Measurements from ENCODE around the gene ARMC9. TPM values are rescaled to one million over a fixed set of nuclear protein-coding genes. Genes with fewer than 3 reads are reported as not detected.

ARMC9 gene
- total RNA-seq, 2 donors from 2014 or later, result 41.7 to 51.5 TPM

- H3K9me3 Mint-ChIP-seq, result no peaks in the 10 kb centered on the region
- H3K4me1 ChIP-seq (ENCODE audit: control insufficient read depth, insufficient read depth, low read length), result no peaks in the 10 kb centered on the region
- no peak for TF ChIP-seq CTCF (conservative IDR thresholded peaks at IDR 0.05)
- no peak overlapping the region for H3K27ac ChIP-seq (ENCODE audit: low read depth, low read length)
- H3K4me3 ChIP-seq (ENCODE audit: low read length), result no peak overlapping the region
- WGBS, 2 experiments (ENCODE audit: insufficient coverage in 1 of 2, insufficient read length in 1 of 2), result 95 to 96% methylated on average over 25 to 28 of the region's 28 CpGs
- H3K27ac Mint-ChIP-seq, result no peak overlapping the region
- peak overlapping the region; percentile 70 for H3K4me3 Mint-ChIP-seq
- H3K36me3 ChIP-seq (ENCODE audit: control insufficient read depth, insufficient read depth, low read length), result no peaks in the 10 kb centered on the region
- H3K9me3 ChIP-seq (ENCODE audit: control insufficient read depth, low read length), result no peaks in the 10 kb centered on the region
- H3K27me3 Mint-ChIP-seq (ENCODE audit: insufficient read depth), result no peaks in the 10 kb centered on the region
- H3K4me1 Mint-ChIP-seq, result peaks cover 39% of the 10 kb centered on the region
- peaks cover 11% of the 10 kb centered on the region for H3K27me3 ChIP-seq (ENCODE audit: control insufficient read depth, insufficient read depth, low read length, poor library complexity, severe bottlenecking)
- H3K36me3 Mint-ChIP-seq (ENCODE audit: low read depth), result peaks cover 8% of the 10 kb centered on the region
- no peak overlapping the region for H3K9ac ChIP-seq (ENCODE audit: extremely low read depth, low read length, poor library complexity, severe bottlenecking)
- no peak for DNase-seq
Observed at GRCh38 chr2:231397928-231398294, 199.5 kb downstream of the ARMC9 start.

DNA sequence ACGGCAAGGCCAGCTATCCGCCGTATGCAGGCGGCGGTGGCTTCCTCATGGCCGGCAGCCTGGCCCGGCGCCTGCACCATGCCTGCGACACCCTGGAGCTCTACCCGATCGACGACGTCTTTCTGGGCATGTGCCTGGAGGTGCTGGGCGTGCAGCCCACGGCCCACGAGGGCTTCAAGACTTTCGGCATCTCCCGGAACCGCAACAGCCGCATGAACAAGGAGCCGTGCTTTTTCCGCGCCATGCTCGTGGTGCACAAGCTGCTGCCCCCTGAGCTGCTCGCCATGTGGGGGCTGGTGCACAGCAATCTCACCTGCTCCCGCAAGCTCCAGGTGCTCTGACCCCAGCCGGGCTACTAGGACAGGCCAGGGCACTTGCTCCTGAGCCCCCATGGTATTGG lies 200.2 kb downstream of the ARMC9 start:
- no peak overlapping the region for H3K9ac ChIP-seq (ENCODE audit: extremely low read depth, low read length, poor library complexity, severe bottlenecking)
- peaks cover 11% of the 10 kb centered on the region for H3K27me3 ChIP-seq (ENCODE audit: control insufficient read depth, insufficient read depth, low read length, poor library complexity, severe bottlenecking)
- no peaks in the 10 kb centered on the region for H3K27me3 Mint-ChIP-seq (ENCODE audit: insufficient read depth)
- TF ChIP-seq CTCF (conservative IDR thresholded peaks at IDR 0.05), result no peak
- no peak overlapping the region for H3K4me3 Mint-ChIP-seq
- peaks cover 39% of the 10 kb centered on the region for H3K4me1 Mint-ChIP-seq
- no peak overlapping the region for H3K27ac ChIP-seq (ENCODE audit: low read depth, low read length)
- no peaks in the 10 kb centered on the region for H3K9me3 ChIP-seq (ENCODE audit: control insufficient read depth, low read length)
- no peaks in the 10 kb centered on the region for H3K4me1 ChIP-seq (ENCODE audit: control insufficient read depth, insufficient read depth, low read length)
- no peak overlapping the region for H3K4me3 ChIP-seq (ENCODE audit: low read length)
- peaks cover 8% of the 10 kb centered on the region for H3K36me3 Mint-ChIP-seq (ENCODE audit: low read depth)
- 95 to 97% methylated on average over 17 to 27 of the region's 27 CpGs for WGBS, 2 experiments (ENCODE audit: insufficient coverage in 1 of 2, insufficient read length in 1 of 2)
- H3K9me3 Mint-ChIP-seq, result no peaks in the 10 kb centered on the region
- H3K27ac Mint-ChIP-seq, result no peak overlapping the region
- DNase-seq, result no peak
- H3K36me3 ChIP-seq (ENCODE audit: control insufficient read depth, insufficient read depth, low read length), result no peaks in the 10 kb centered on the region

GRCh38 chr2:231399046-231399852 lies 200.8 kb downstream of the ARMC9 start:
- H3K27ac Mint-ChIP-seq, result no peak overlapping the region
- no peaks in the 10 kb centered on the region for H3K27me3 Mint-ChIP-seq (ENCODE audit: insufficient read depth)
- H3K27ac ChIP-seq (ENCODE audit: low read depth, low read length), result no peak overlapping the region
- H3K9me3 Mint-ChIP-seq, result no peaks in the 10 kb centered on the region
- H3K4me1 Mint-ChIP-seq, result peaks cover 43% of the 10 kb centered on the region
- WGBS, 2 experiments (ENCODE audit: insufficient coverage in 1 of 2, insufficient read length in 1 of 2), result 91 to 100% methylated on average over 1 to 22 of the region's 23 CpGs
- no peak for DNase-seq
- no peak overlapping the region for H3K4me3 ChIP-seq (ENCODE audit: low read length)
- peaks cover 8% of the 10 kb centered on the region for H3K36me3 Mint-ChIP-seq (ENCODE audit: low read depth)
- H3K27me3 ChIP-seq (ENCODE audit: control insufficient read depth, insufficient read depth, low read length, poor library complexity, severe bottlenecking), result peaks cover 11% of the 10 kb centered on the region
- no peaks in the 10 kb centered on the region for H3K4me1 ChIP-seq (ENCODE audit: control insufficient read depth, insufficient read depth, low read length)
- no peaks in the 10 kb centered on the region for H3K36me3 ChIP-seq (ENCODE audit: control insufficient read depth, insufficient read depth, low read length)
- no peak overlapping the region for H3K9ac ChIP-seq (ENCODE audit: extremely low read depth, low read length, poor library complexity, severe bottlenecking)
- no peak for TF ChIP-seq CTCF (conservative IDR thresholded peaks at IDR 0.05)
- no peaks in the 10 kb centered on the region for H3K9me3 ChIP-seq (ENCODE audit: control insufficient read depth, low read length)
- H3K4me3 Mint-ChIP-seq, result no peak overlapping the region
